Activated CD8-positive, alpha-beta memory T cell treated with anti-CD3 and anti-CD28 coated beads, Interleukin-2, amount 50 U/mL, for 4 hours (primary cell): ENCODE results near the gene GABRP.
"Not testable (repeated sequence)": the region's sequence is repeated elsewhere in the genome, so short reads cannot be mapped to it uniquely, and the experiment has no call there.

Source experiments
- DNase-seq: peaks from one replicate; pipeline ENCODE4 v3.0.0-alpha.2; 2020

The GABRP gene

DNA sequence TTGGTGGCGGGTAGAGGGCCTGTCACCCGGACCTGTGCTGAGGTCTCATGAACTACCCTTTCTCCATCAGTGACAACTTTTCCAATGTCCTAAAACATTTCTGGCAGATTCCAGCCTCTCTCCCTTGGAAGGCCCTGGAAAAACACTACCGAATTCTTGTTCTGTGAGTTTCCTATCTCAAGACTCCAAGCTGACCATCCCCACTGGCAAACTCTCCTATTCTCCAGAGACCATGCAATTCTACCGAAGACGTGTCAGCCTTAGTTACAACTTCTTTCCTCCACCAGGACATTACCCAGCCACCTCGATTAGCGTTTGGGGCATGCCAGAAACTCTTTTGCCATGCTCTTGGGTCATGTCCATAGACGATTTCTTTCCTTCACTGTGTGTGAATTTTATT is 26.8 kb upstream of the GABRP start:
- DNase-seq = no peak

- no peak for DNase-seq
Measured at GRCh38 chr5:170757182-170757601, 26.3 kb upstream of the GABRP start.

- no peak for DNase-seq
Measured at GRCh38 chr5:170757669-170758068, 25.9 kb upstream of the GABRP start.

DNA sequence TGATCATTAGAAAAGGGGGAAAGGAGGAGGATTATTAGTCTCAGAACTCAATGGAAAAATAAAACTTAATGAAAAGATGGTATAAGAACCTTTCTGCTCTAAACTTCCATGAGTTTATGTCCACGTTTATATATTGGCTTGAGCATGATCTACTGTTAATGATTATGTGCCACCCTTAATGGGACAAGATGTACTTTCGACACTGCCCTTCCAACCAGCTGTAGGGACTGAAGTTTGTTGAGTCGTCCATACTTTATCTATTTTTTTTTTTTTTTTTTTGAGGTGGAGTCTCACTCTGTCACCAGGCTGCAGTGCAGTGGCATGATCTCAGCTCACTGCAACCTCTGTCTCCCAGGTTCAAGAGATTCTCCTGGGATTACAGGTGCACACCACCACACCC is 25.0 kb upstream of the GABRP start:
- no peak for DNase-seq

DNA sequence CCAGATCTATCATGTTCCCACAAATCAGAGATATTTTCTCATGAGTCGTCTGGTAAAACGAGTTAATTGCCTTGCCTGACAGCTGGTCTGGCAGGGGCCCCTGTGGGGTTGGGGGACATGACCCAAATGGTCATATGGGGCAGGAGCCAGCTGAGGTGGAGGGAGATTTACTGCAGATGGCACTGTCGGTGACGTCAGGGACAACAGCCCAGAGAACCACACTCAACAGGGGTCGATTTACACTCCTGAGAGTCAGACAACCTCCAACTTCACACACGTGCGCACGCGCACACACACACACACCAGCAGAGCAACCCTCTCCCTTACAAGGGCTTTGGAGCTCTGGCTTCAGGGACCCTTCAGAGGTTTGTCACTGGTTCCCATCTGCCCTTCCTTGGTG is 23.4 kb upstream of the GABRP start:
- DNase-seq = no peak

GRCh38 chr5:170761048-170761707 is 22.3 kb upstream of the GABRP start:
- no peak for DNase-seq

GRCh38 chr5:170761708-170762066 is 21.8 kb upstream of the GABRP start:
- no peak for DNase-seq

- not testable (repeated sequence) for DNase-seq
Measured at GRCh38 chr5:170762298-170762697, 21.2 kb upstream of the GABRP start.

- DNase-seq = not testable (repeated sequence)
Measured at GRCh38 chr5:170765868-170766267, 17.7 kb upstream of the GABRP start.

DNA sequence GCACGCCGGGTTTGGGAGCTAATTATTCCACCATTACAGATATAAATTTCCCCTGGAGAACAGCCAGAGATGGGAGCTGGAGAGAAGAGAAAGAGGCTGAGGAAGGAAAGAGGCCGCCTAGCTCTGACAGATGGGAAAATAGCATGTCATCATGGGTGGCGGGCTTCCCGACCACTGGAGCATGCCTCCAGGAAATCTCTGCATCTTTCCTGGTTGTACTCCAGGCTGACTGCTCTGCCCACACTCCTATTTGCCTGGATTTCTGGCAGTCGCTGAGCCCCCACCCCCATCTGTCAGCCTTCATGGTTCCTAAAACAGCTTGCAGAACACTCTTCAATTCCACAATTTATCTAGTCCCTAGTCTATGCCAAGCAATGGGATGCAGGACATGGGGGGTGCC is 14.3 kb upstream of the GABRP start:
- no peak for DNase-seq

DNA sequence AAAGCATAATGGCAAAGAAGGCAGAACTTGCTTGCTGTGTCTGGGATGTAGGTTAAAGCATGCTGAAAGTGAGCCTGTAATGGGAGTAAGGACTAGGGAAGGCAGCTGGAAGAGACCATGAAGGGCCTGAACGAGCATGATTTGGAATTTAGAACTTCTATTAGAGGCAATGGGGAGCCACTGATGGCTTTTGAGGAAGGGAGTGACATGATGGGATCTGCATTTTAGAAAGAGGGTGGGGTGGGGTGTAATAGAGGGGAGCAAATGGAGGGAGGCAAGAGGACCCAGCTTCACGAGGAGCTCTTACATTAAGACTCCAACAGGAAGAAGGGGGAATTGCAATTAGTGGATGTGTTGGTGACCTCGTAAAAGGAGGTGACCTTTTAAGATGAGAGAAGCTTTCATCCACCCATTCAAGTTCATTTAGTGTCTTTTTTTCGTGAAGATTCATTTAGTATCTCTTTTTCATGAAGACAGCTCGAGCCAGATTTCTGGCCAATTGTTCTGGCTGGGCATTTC is 13.6 kb upstream of the GABRP start:
- DNase-seq = no peak

- DNase-seq = no peak
Measured at GRCh38 chr5:170771496-170771895, 12.0 kb upstream of the GABRP start.

DNA sequence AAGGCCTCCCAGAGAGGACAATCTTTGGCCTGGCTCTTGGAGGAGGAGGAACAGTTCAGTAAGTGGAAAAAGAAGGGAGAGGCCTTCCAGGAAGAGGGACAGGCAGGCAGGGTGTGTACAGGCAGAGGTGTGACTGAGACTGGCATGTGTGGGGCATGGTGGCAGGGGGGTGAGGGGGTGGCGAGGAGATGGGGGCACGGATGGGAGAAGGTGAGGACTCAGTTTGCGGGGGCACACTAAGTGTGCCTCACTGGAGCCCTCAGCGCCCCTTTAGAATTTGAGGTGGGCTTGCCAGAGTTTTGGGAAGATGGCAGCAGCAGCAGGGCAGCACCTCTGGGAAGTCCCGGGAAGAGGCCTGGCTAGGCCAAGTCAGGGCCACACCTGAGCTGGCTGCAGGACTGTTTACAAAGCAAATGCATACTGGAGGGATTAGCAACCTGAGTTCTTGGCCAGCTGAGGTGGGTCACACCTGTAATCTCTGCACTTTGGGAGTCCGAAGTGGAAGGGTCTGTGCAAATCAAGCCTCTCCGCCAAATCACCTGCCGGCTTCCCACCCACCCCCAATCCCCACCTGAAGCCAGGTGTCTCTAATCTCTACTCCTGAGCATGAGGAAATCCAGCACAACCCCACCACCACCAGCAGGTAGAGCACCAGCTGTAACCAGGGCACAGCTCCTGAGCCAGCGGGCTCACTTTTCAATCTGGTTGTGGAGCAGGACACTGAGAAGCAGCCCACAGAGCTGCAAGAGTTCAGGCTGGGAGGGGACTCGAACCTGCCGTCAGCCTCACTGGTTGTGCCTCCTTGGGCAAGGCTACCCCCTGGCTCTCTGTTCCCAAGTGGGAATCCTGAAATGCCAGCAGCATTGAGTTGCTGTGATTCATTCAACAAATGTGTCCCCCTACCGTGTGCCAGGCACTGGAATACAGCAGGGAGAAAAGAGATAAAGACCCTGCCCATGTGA is 10.2 kb upstream of the GABRP start:
- no peak for DNase-seq

GRCh38 chr5:170774831-170775230 is 8.7 kb upstream of the GABRP start:
- no peak for DNase-seq

DNA sequence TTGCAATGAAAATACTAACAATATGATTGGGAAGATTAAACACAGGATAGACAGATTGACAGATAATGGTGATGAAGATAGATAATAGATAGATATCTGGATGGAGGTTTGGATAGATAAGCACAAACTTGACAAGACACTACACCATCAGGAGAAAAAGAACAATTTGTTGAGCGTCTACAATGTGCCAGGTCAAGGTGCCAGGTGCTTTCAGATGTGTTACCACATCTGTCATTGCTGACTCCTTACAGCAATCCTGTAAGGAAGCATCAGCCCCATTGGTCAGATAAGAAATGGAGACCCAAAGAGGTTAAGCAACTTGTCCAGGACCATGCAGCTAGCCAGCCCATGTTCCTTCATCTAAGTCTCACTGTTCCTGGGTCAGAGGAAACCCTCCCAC is 1.6 kb upstream of the GABRP start:
- DNase-seq = no peak

GRCh38 chr5:170782438-170782837 is 1.1 kb upstream of the GABRP start:
- DNase-seq = no peak

GRCh38 chr5:170785416-170785815 is 1.9 kb downstream of the GABRP start:
- DNase-seq = no peak

DNA sequence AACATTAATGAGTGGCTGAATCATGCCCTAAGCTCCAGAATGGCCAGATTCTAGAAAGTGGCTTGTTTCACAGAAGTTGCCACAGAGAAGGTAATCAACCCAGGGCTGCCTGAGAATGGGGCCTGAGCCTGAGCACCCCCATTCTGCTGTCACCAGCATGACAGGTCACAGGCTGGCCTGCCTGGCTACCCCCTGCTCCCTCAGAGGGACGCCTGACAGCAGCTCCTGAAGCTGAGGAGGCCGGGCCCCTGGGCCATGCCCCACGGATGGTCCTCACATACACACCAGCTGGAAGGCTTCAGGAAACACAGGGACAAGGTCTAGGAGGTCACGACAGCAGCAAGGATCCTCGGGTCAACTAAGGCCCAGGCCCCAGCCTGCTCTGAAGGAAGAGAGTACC is 3.7 kb downstream of the GABRP start:
- DNase-seq = no peak

DNA sequence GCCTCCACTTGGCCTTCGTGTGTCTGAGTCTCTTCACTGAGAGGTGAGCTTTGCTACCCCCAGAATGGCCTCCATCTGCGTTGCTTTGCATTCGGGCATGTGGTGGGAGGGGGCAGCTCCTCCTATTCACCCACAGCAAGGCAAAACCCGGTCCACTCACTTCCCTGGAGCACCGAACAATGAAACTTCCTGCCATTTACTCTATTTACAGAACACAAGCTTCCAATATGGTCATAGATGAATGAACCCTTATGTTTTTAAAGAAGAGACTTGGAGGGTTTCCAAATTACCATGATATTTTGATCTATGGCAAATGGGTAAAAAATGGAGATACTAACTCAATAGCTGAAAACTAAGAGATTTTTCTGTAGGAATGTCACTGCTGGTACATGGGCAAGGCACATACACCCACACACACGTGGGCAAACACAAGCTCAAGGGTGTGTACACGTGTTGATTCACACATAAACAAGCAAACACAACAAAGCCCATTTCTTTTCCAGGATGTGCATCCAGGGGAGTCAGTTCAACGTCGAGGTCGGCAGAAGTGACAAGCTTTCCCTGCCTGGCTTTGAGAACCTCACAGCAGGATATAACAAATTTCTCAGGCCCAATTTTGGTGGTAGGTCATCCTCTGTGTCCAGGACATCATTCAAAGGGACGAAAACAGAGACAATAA is 5.2 kb downstream of the GABRP start:
- no peak for DNase-seq

DNA sequence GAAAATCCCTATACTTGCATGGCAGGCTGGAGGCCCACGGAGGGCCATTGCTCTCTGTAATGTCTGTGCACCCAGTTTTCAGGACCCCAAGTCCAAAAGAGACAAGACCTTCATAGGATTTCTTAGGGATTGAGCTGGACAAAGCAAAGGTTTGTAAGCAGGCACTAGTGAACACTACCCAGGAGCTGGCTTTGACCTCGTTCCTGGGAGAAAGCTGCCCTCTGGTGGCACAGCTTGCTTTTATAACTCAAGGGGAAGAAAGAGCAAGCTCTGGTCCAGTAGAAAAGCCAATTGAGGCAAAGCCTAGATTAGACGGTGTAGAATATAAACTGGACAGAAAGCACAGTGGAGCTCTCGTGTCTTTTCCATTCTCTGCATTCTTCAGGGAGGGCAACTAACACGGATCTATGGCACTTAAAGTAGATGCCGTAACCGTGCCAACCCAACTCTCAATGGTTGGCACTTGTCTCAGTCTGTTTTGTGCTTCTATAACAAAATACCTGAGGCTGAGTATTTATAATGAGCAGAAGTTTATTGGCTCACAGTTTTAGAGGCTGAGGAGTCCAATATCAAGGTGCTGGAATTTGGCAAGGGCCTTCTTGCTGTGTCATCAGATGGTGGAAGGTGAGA is 7.9 kb downstream of the GABRP start:
- DNase-seq = no peak

- DNase-seq = no peak
Measured at GRCh38 chr5:170792878-170793277, 9.4 kb downstream of the GABRP start.

GRCh38 chr5:170795154-170795553 is 11.6 kb downstream of the GABRP start:
- DNase-seq = no peak

GRCh38 chr5:170805666-170806065 is 22.1 kb downstream of the GABRP start:
- no peak for DNase-seq
